WTC11 (cell line): ENCODE data around the gene SESN2. TPM values are rescaled to one million over a fixed set of nuclear protein-coding genes. Genes with fewer than 3 reads are reported as not detected.

Source experiments
- ATAC-seq: fragments of 200-7000 bp; cut with Tn5 transposase; 2 replicates; pipeline ENCODE4 v1.10.0; 2021; ENCODE audit warnings: mild to moderate bottlenecking, moderate library complexity
- CTCF ChIA-PET: fragments of 300-600 bp; sonication (Branson Sonifier 250); formaldehyde crosslinking; loops from one replicate; lab custom pipeline; 2021; ENCODE audit warnings: antibody characterized with exemption; lab: Charles Lee
- POLR2A ChIA-PET: fragments of 350-600 bp; sonication (Branson Sonifier 250); formaldehyde crosslinking; loops from one replicate; lab custom pipeline; 2021; ENCODE audit warnings: antibody characterized with exemption; lab: Charles Lee
- DNase-seq: peaks from one replicate; pipeline ENCODE4 v3.0.0; 2021; ENCODE audit warnings: low spot score
- H3K27ac Mint-ChIP-seq: 2 replicates; pipeline ENCODE4 v1.8.0; 2021; ENCODE audit warnings: mixed read lengths
- H3K27me3 Mint-ChIP-seq: 2 replicates; pipeline ENCODE4 v1.8.0; 2021; ENCODE audit warnings: low read depth, mild to moderate bottlenecking, moderate library complexity, mixed read lengths
- H3K36me3 Mint-ChIP-seq: 2 replicates; pipeline ENCODE4 v1.8.0; 2021; ENCODE audit warnings: mixed read lengths
- H3K4me1 Mint-ChIP-seq: 2 replicates; pipeline ENCODE4 v1.8.0; 2022; ENCODE audit warnings: mixed read lengths
- H3K4me3 Mint-ChIP-seq: 2 replicates; pipeline ENCODE4 v1.8.0; 2021; ENCODE audit warnings: mild to moderate bottlenecking, moderate library complexity, mixed read lengths
- H3K9me3 Mint-ChIP-seq: 2 replicates; pipeline ENCODE4 v1.8.0; 2021; ENCODE audit warnings: mixed read lengths
- ATF3 ChIP-seq: sonication (generic); formaldehyde crosslinking; conservative IDR thresholded peaks from 2 replicates; pipeline ENCODE4 v1.8.1; 2022; ENCODE audit warnings: mild to moderate bottlenecking, missing genetic modification reagents
- CREB1 ChIP-seq: sonication (generic); formaldehyde crosslinking; IDR thresholded peaks from 2 replicates; pipeline ENCODE4 v1.8.0; 2023; ENCODE audit warnings: mild to moderate bottlenecking, missing genetic modification reagents
- IRF2 ChIP-seq: sonication (generic); formaldehyde crosslinking; IDR thresholded peaks from 2 replicates; pipeline ENCODE4 v1.8.0; 2022; ENCODE audit warnings: low read depth, missing genetic modification reagents, borderline replicate concordance
- JUN ChIP-seq: sonication (generic); formaldehyde crosslinking; IDR thresholded peaks from 2 replicates; pipeline ENCODE4 v1.8.0; 2023; ENCODE audit warnings: mild to moderate bottlenecking, missing genetic modification reagents
- MLX ChIP-seq: sonication (generic); formaldehyde crosslinking; IDR thresholded peaks from 2 replicates; pipeline ENCODE4 v1.8.1; 2023; ENCODE audit warnings: mild to moderate bottlenecking, missing genetic modification reagents, moderate library complexity
- NFYB ChIP-seq: sonication (generic); formaldehyde crosslinking; conservative IDR thresholded peaks from 2 replicates; pipeline ENCODE4 v1.8.0; 2022; ENCODE audit warnings: low read depth, missing genetic modification reagents
- OVOL2 ChIP-seq: fragments of 250-450 bp; sonication (Bioruptor Pico); IDR thresholded peaks from 2 replicates; pipeline ENCODE4 v1.9.0; 2021; ENCODE audit warnings: mild to moderate bottlenecking, borderline replicate concordance
- SMAD4 ChIP-seq: sonication (generic); formaldehyde crosslinking; IDR thresholded peaks from 2 replicates; pipeline ENCODE4 v1.8.0; 2022; ENCODE audit warnings: mild to moderate bottlenecking, missing genetic modification reagents
- SP1 ChIP-seq: sonication (generic); formaldehyde crosslinking; conservative IDR thresholded peaks from 2 replicates; pipeline ENCODE4 v1.8.1; 2022; ENCODE audit warnings: missing genetic modification reagents
- ZNF121 ChIP-seq: sonication (generic); formaldehyde crosslinking; IDR thresholded peaks from 2 replicates; pipeline ENCODE4 v1.8.0; 2023; ENCODE audit warnings: missing genetic modification reagents
- ZNF232 ChIP-seq: sonication (generic); formaldehyde crosslinking; IDR thresholded peaks from 2 replicates; pipeline ENCODE4 v1.8.0; 2022; ENCODE audit warnings: mild to moderate bottlenecking, missing genetic modification reagents
- ZNF423 ChIP-seq: fragments of 250-450 bp; sonication (Bioruptor Pico); IDR thresholded peaks from 2 replicates; pipeline ENCODE4 v2.1.2; 2022; ENCODE audit warnings: mild to moderate bottlenecking, moderate library complexity
- ZNF512 ChIP-seq: sonication (generic); formaldehyde crosslinking; IDR thresholded peaks from 2 replicates; pipeline ENCODE4 v1.8.1; 2022; ENCODE audit warnings: missing genetic modification reagents, borderline replicate concordance
- ZNF532 ChIP-seq: fragments of 250-450 bp; sonication (Bioruptor Pico); IDR thresholded peaks from 2 replicates; pipeline ENCODE4 v1.9.0; 2021; ENCODE audit warnings: mild to moderate bottlenecking, borderline replicate concordance
- total RNA-seq: library from RNA; stranded (reverse); gene quantifications from 3 replicates; pipeline ENCODE4 v1.2.3, GENCODE V29; 2021
- TF ChIP-seq, protein P1 (sequence below): sonication (generic); formaldehyde crosslinking; IDR thresholded peaks from 2 replicates; pipeline ENCODE4 v1.8.1; 2023; ENCODE audit warnings: mild to moderate bottlenecking, missing genetic modification reagents

The SESN2 gene
- total RNA-seq, 1 experiment from 2014 or later = 38.1 TPM

GRCh38 chr1:28314547-28314941, 55.2 kb downstream of the SESN2 start:
- no peak for DNase-seq
- Mint-ChIP-seq H3K4me1 (no peaks in the 10 kb centered on the region), H3K27ac (no peak overlapping the region), H3K27me3 (no peaks in the 10 kb centered on the region), H3K4me3 (no peak overlapping the region), H3K36me3 (no peaks in the 10 kb centered on the region), H3K9me3 (no peaks in the 10 kb centered on the region)
- no peak for ATAC-seq
- ChIA-PET POLR2A (interaction anchor here (0.6 kb wide), 1 partner anchor 26 kb away, joined by 4 read pairs; no protein-coding TSS in a partner anchor), CTCF (interaction anchor here (1.3 to 3.3 kb wide), 3 partner anchors 14 to 66 kb away, joined by 3 to 19 read pairs (median 5); partner anchors contain the start of gene MED18)
- TF ChIP-seq ZNF532 (CRISPR knock-in tag) = no peak
- no peak for TF ChIP-seq ATF3 (CRISPR knock-in tag)
- TF ChIP-seq, protein P1, sequence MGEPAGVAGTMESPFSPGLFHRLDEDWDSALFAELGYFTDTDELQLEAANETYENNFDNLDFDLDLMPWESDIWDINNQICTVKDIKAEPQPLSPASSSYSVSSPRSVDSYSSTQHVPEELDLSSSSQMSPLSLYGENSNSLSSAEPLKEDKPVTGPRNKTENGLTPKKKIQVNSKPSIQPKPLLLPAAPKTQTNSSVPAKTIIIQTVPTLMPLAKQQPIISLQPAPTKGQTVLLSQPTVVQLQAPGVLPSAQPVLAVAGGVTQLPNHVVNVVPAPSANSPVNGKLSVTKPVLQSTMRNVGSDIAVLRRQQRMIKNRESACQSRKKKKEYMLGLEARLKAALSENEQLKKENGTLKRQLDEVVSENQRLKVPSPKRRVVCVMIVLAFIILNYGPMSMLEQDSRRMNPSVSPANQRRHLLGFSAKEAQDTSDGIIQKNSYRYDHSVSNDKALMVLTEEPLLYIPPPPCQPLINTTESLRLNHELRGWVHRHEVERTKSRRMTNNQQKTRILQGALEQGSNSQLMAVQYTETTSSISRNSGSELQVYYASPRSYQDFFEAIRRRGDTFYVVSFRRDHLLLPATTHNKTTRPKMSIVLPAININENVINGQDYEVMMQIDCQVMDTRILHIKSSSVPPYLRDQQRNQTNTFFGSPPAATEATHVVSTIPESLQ (CRISPR knock-in tag) = no peak
- no peak for TF ChIP-seq CREB1 (CRISPR knock-in tag)
- TF ChIP-seq ZNF423 (CRISPR knock-in tag) = no peak
- TF ChIP-seq ZNF512 (CRISPR knock-in tag) = no peak
- TF ChIP-seq ZNF232 = no peak
- no peak for TF ChIP-seq MLX

GRCh38 chr1:28317014-28317413, 57.7 kb downstream of the SESN2 start:
- Mint-ChIP-seq H3K27ac (no peak overlapping the region), H3K36me3 (no peaks in the 10 kb centered on the region), H3K4me3 (no peak overlapping the region), H3K9me3 (no peaks in the 10 kb centered on the region), H3K4me1 (no peaks in the 10 kb centered on the region), H3K27me3 (no peaks in the 10 kb centered on the region)
- TF ChIP-seq ZNF121 (CRISPR knock-in tag) (peak; percentile 66; the same call in 1 of the 2 replicates), SP1 (CRISPR knock-in tag) (no peak), NFYB (CRISPR knock-in tag) (no peak), SMAD4 (no peak)
- ATAC-seq = no peak
- ChIA-PET CTCF (no interaction called here), POLR2A (no interaction called here)
- no peak for DNase-seq

DNA sequence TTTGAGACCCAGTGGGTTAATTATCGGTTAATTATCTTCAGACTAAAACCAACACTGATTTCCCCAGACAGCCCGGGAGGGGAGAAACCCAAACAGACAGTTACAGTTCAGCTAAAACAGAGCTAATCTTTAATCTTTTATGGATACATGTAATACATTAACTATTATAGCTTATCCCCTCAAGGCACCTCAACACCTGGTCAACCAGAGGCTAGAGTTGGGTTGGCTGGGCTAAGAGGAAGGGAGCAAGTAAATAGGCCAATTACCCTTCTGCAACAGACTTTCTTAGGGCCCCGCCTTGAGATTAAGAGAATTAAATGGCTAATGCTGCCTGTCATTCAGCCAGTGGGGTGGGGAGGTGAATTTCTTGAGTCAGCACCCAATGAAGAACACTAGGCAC, 62.9 kb downstream of the SESN2 start:
- no peaks in the 10 kb centered on the region for H3K9me3 Mint-ChIP-seq
- no peak for DNase-seq
- no peak overlapping the region for H3K4me3 Mint-ChIP-seq
- no peaks in the 10 kb centered on the region for H3K4me1 Mint-ChIP-seq
- H3K36me3 Mint-ChIP-seq = no peaks in the 10 kb centered on the region
- peaks cover 3% of the 10 kb centered on the region; the same call in 1 of the 2 replicates for H3K27me3 Mint-ChIP-seq
- ATAC-seq = no peak
- CTCF ChIA-PET = no interaction called here
- no peak overlapping the region for H3K27ac Mint-ChIP-seq
- POLR2A ChIA-PET = no interaction called here
- TF ChIP-seq JUN (CRISPR knock-in tag) (no peak), OVOL2 (CRISPR knock-in tag) (no peak), IRF2 (CRISPR knock-in tag) (no peak)
